ENCODE measurements around the gene KSR1.
"Not testable (repeated sequence)": the region's sequence is repeated elsewhere in the genome, so short reads cannot be mapped to it uniquely, and the experiment has no call there.

Gene KSR1

DNA sequence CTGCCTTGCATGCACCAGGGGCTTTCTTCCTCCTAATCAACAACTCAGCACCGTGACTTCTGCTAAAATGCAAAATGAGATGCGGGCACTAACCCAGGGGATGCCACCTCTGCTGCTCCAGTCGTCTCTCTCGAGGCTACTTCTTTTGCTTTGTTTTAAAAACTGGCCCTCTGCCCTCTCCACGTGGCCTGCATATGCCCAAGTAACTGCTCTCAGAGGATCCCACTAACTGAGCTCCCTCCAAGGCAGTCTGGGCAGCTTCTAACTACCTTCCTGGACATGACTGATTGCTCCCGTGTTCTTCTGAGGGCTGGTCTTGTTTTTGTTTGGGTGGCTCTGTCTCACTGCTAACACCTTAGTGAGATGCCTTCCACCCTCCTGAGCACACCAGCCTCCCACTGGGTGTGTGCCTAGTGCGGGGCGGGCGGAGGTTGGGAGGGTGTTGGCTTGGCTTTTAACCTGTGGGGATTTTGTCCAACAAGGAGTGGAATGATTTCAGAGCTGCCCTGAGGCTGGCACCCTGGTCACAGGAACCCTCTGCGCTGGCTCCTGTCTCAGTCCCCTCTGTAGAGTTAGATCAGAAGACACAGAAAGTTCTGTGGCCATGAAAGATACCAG is 165.8 kb downstream of the KSR1 start:
- DNase-seq, result no peak

GRCh38 chr17:27622986-27623385 is 166.7 kb downstream of the KSR1 start:
- no peak for DNase-seq

GRCh38 chr17:27623614-27624013 is 167.4 kb downstream of the KSR1 start:
- DNase-seq, result no peak

DNA sequence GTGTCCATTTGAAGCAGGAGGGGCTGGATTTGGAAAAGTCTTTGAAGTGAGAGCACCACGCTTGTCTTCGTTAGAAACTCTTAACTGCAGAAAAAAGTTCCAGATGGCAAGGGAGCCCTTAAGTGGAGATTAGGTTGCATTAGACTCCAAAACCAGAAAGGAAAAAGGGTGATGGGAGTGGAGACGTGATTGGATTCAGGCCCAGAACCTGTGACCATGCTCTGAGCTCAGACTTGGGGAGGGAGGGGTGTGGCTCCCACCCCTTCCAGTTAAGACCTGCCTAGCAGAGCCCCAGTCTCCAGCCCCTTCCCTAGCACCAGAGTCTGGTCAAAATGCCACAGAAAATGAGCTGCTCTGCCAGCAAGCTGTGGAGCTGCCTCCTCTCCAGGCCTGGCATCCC is 168.3 kb downstream of the KSR1 start:
- peak; percentile 95 for DNase-seq

GRCh38 chr17:27625856-27626255 is 169.6 kb downstream of the KSR1 start:
- DNase-seq, result no peak

- DNase-seq, result no peak
Measured at GRCh38 chr17:27627514-27627913, 171.3 kb downstream of the KSR1 start.

GRCh38 chr17:27628376-27628775 is 172.1 kb downstream of the KSR1 start:
- DNase-seq, result no peak

DNA sequence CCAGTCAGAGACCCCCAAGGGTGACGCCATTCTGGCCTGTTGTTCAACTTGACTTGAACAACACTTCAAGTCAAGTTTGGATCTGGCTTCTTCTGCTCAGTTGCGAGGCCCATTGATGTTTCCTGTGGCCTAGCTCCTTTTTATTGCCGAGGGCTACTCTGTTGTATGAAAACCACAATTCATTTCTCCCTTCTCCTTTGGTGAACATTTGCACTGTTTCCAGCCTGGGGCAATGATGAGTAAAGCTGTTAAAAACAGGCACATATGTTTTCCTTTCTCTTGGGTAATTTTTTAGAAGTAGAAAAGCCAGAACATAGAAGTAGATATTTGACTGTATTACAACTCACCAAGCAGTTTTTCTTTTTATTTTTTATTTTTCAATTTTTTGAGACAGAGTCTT is 173.0 kb downstream of the KSR1 start:
- not testable (repeated sequence) for DNase-seq

DNA sequence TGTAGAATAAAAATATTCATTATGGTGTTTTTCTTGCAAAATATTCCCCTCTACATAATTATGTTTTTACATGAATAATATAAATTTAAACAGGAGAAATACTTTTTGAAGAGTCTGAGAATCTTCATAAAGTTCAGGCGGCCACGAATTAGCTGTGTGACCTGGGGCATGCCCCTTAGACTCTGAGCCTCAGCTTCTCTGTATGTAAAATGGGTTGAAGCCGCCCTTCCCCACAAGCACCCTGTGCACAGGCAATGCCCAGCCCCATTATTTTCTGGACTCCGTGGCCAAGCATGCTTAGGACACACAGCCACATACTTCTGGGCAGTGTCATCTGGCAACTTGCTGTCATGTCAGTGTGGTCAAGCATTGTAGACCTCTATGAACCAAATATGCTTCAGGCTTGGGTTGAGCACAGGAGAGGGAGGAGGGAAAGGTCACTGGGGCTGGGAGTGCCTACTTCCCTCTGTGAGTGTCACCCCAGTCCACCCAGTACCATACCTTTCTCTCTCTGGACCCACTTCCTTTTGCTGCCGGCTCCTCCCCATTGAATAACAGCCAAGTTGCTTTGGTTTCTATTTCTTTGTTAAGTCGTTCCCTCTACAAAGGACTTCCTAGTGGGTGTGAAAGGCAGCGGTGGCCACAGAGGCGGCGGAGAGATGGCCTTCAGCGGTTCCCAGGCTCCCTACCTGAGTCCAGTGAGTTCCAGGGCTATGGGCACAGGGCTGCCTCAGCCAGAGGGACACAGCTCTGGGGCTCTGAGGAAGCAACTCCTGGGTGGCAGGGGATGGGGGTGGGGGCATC is 174.6 kb downstream of the KSR1 start, which contains the start of gene LGALS9:
Gene LGALS9 (plus strand): TSS at position 582 of the 804 bp plus-strand sequence. CDS start 78 bp downstream, at position 660.
- DNase-seq, result no peak

DNA sequence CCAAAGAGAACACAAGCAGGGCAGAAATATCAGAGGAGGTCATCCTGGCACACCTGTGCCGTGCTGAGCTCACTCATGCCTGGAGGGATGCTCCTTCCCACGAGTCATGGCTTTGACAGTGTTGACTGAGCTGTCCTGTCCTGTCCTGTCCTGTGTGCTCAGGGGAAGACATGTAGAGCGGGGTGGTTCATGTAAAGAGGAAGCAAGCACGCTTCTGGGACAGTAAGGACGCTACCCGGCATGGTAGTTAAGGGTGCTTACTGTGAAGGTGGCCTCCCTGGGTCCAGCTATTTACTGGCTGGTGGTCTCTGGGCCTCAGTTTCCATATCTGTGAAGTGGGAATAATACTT is 175.1 kb downstream of the KSR1 start:
- no peak for DNase-seq

DNA sequence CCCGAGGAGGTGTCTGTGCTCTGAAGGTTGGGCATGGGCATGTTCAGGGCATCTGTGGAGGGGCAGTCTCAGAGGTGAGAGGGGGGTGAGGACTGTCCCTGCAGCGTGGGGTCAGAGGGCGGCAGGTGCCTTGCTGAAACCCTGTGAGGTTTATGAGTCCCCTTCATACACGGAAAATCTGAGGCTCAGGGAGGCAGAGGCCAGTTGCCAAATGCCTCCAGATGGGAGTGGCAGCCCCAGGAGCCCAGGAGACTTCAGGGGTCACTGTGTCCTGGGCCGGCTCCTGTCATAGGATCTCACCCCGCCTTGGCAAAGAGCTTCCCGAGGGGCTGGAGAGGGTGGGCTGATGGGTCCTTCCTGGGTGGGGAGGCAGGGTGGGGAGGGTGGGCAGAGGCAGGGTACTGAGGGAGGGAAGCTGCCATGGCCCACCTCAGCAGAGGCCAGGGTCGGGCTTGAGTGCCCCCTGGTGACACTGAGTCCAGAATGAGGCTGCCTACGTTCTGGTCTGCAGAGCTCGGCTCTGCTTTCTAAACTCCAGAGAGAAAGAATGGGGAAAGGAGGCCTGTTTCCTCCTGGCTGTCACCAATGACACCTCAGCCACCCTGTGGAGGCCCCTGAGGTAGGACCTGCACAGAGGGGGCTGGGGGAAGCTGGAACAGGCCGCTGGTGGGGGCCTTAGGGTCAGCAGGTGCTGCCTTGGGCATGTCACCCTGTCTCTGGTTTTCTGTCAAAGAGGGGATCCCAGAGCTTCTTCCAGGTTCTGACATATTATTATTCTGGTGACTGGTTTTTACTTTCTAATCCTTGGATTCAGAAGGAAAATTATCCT is 175.9 kb downstream of the KSR1 start:
- no peak for DNase-seq

DNA sequence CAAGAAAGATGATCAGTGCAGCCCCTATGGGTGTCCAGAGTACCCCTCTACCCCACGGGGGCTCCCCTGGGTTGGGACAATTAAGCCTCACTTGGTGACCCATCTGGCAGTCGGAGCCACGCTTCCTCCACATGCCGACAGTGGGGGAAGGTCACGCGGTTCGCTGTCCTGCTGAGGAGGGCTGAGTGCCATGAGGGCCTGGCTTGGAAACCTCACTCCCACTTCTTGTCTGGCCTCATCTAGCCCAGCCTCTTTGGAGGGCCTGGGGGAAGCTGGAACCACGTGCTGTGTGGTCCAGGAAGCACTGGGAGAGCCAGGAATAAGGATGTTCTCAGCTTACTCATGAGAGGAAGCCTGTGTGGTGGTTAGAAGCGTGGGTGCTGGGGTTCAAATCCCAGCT is 176.5 kb downstream of the KSR1 start:
- DNase-seq, result not testable (repeated sequence)

DNA sequence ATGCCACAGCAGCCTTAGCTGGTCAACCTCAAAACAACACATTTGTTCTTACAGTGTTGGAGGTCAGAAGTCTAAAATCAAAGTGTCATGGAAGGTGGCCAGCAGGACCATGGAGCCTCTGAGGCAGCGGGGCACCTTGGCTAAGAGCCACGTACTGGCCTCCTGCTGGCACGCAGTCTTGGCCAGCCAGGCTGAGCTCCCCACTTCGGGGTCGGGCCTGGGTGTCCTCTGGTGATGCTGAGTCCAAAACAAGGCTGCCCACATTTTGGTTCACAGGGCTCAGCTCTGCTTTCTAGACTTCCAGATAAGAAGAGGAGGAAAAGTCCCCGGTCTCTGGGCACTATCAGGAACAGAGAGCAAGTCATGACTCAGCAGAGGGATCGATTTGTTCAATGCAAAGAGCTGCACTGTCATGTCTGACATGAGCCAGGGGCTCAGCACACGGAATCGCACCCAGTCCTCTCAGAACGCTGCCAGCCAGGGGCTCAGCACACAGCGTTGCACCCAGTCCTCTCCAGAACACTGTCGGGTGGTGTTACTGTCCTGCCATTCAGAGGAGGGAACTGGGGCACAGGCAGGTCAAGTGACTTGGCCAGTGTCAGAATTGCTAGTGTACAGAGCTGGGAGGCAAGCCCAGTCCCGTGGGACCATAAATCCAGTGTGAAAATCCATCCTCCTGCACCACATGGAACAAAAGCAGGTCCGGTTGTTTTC is 177.2 kb downstream of the KSR1 start:
- peak; percentile 47 for DNase-seq

GRCh38 chr17:27634026-27634335 is 177.7 kb downstream of the KSR1 start:
- DNase-seq, result no peak

DNA sequence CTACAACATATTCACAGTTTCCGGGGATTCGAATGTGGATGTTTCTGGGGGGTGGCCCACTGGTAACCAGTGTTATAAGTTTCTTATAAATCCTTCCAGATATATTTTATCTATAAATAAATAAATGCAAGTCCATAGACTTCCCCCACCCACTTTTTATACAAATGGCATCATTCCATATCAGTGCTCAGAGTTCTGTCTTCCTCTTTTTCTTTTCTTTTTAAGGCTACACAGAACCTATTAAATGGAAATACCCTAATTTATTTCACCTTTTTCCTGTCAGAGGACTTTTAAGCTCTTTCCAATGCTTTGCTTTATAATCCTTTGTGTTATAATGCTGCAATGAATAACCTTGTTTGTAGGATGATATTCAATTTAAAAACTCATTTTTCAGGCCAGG is 178.5 kb downstream of the KSR1 start:
- DNase-seq, result no peak

GRCh38 chr17:27635275-27635823 is 179.1 kb downstream of the KSR1 start:
- DNase-seq, result peak; percentile 75

GRCh38 chr17:27636005-27636520 is 179.8 kb downstream of the KSR1 start:
- DNase-seq, result not testable (repeated sequence)

- DNase-seq, result peak; percentile 83
Measured at GRCh38 chr17:27637818-27638217, 181.6 kb downstream of the KSR1 start.

DNA sequence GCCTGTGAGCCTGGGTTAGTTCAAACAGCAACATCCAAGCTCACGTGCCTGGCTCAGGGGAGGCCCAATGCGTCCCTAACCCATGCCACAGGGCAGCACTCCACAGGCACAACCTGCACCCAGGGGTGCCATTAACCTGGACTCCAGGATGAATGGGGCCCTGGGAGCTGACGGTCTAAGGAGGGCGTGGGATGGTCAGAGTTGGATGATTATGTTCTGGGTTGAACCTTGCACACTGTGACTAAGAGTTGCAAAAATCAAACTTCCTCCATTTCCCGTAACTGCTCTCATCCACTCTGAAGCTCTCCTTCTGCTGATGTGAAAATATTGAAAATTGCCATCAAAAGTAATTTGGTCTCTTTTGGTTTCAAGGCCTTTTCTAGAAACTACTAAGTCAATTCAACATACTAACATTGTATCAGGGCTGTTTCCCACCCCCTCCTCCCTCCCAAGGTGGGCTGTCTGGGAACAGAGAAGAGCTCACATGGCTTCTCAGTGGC is 182.2 kb downstream of the KSR1 start:
- not testable (repeated sequence) for DNase-seq

- DNase-seq, result no peak
Measured at GRCh38 chr17:27640790-27641189, 184.5 kb downstream of the KSR1 start.

GRCh38 chr17:27644586-27644985 is 188.3 kb downstream of the KSR1 start:
- DNase-seq, result no peak

DNA sequence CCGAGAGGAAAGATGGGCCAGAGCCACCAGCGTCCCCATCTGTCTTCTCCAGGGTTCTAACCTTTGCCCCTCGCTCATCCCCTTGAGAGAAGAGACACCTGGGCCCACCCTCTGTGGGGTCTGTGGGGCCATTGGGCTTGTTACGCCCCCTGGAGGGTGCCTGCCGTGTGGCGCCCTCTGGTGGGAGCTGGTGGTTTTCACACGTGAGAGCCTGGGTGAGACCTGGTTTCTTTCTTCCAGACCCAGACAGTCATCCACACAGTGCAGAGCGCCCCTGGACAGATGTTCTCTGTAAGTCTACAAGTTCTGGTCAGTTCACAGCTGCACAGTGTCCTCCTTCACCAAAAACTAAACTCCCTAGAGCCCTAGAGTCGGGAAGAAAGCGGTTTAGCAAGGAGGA is 189.4 kb downstream of the KSR1 start:
- DNase-seq, result not testable (repeated sequence)

All from NCI-H82 (cell line).